GM18907 (cell line): ENCODE measurements around the gene TPO.
"Not testable (repeated sequence)": the region's sequence is repeated elsewhere in the genome, so short reads cannot be mapped to it uniquely, and the experiment has no call there.

Experiments used
- ATAC-seq: cut with Tn5 transposase; IDR thresholded peaks from one replicate; pipeline ENCODE4 v1.9.1; 2021; ENCODE audit warnings: mild to moderate bottlenecking, moderate library complexity; ENCODE audit not compliant: unreplicated experiment

The TPO gene

GRCh38 chr2:1413156-1413710 lies at the start of gene TPO:
TSS of gene TPO (plus strand) at chr2:1413463. CDS start at chr2:1414409, 946 bp downstream.
- no peak for ATAC-seq

- peak; percentile 70 for ATAC-seq
Observed at GRCh38 chr2:1366546-1367134, 46.6 kb upstream of the TPO start.

GRCh38 chr2:1367601-1368000 lies 45.7 kb upstream of the TPO start:
- no peak for ATAC-seq

GRCh38 chr2:1369905-1370304 lies 43.4 kb upstream of the TPO start:
- ATAC-seq: no peak

GRCh38 chr2:1370461-1370860 lies 42.8 kb upstream of the TPO start:
- no peak for ATAC-seq

GRCh38 chr2:1371082-1371481 lies 42.2 kb upstream of the TPO start:
- no peak for ATAC-seq

GRCh38 chr2:1373830-1374229 lies 39.4 kb upstream of the TPO start:
- ATAC-seq: no peak

- ATAC-seq: no peak
Observed at GRCh38 chr2:1374287-1374686, 39.0 kb upstream of the TPO start.

GRCh38 chr2:1375794-1376193 lies 37.5 kb upstream of the TPO start:
- no peak for ATAC-seq

- ATAC-seq: no peak
Observed at GRCh38 chr2:1377473-1377872, 35.8 kb upstream of the TPO start.

- no peak for ATAC-seq
Observed at GRCh38 chr2:1378456-1379150, 34.7 kb upstream of the TPO start.

GRCh38 chr2:1381644-1382043 lies 31.6 kb upstream of the TPO start:
- ATAC-seq: no peak

GRCh38 chr2:1387954-1388725 lies 25.1 kb upstream of the TPO start:
- not testable (repeated sequence) for ATAC-seq

- not testable (repeated sequence) for ATAC-seq
Observed at GRCh38 chr2:1390118-1390517, 23.1 kb upstream of the TPO start.

GRCh38 chr2:1393321-1393720 lies 19.9 kb upstream of the TPO start:
- no peak for ATAC-seq

- no peak for ATAC-seq
Observed at GRCh38 chr2:1394709-1395408, 18.4 kb upstream of the TPO start.

- no peak for ATAC-seq
Observed at GRCh38 chr2:1397350-1397749, 15.9 kb upstream of the TPO start.

- ATAC-seq: no peak
Observed at GRCh38 chr2:1398191-1398590, 15.1 kb upstream of the TPO start.

- ATAC-seq: peak; percentile 75
Observed at GRCh38 chr2:1400943-1401735, 12.1 kb upstream of the TPO start.

GRCh38 chr2:1402064-1402463 lies 11.2 kb upstream of the TPO start:
- no peak for ATAC-seq
